CD4-positive, alpha-beta T cell (primary cell): ENCODE data around the gene EGFR. TPM values are rescaled to one million over a fixed set of nuclear protein-coding genes. Genes with fewer than 3 reads are reported as not detected.

Experiments
- ATAC-seq: fragments of 200-7000 bp; cut with Tn5 transposase; one replicate; pipeline ENCODE4 v1.10.0; 2022; ENCODE audit warnings: mild to moderate bottlenecking; ENCODE audit not compliant: poor library complexity
- CTCF ChIA-PET: fragments of 350-600 bp; sonication (Branson Sonifier 250); formaldehyde crosslinking; loops from one replicate; lab custom pipeline; 2021; ENCODE audit warnings: antibody characterized with exemption, inconsistent platforms; lab: Charles Lee
- POLR2A ChIA-PET: fragments of 350-600 bp; sonication (Branson Sonifier 250); formaldehyde crosslinking; loops from one replicate; lab custom pipeline; 2021; ENCODE audit warnings: antibody characterized with exemption, inconsistent platforms; lab: Charles Lee
- DNase-seq, 14 experiments: peaks; one replicate each; pipeline ENCODE4 v3.0.0-alpha.2; 2013 to 2020; ENCODE audit warnings: mixed read lengths in 2 of 14
- H3K27ac ChIP-seq, 2 donors: one replicate each; pipeline versions ENCODE4 v1.5.1 to v1.7.0; 2013; ENCODE audit warnings: low read length in 2 of 2, low read depth in 1 of 2, mild to moderate bottlenecking in 1 of 2
- H3K27me3 ChIP-seq, 2 experiments: 1 replicate in 1 of 2; 2 replicates in 1 of 2; pipeline versions ENCODE4 v1.6.1 to v1.7.0; 2013; ENCODE audit warnings: low read length in 2 of 2, control low read depth in 1 of 2, mild to moderate bottlenecking in 1 of 2, moderate library complexity in 1 of 2; ENCODE audit not compliant: insufficient read depth in 2 of 2, control insufficient read depth in 1 of 2
- H3K36me3 ChIP-seq: one replicate; pipeline ENCODE4 v1.6.1; 2013; ENCODE audit warnings: low read length, control low read depth; ENCODE audit not compliant: insufficient read depth
- H3K4me1 ChIP-seq: one replicate; pipeline ENCODE4 v1.6.1; 2013; ENCODE audit warnings: low read length, control low read depth; ENCODE audit not compliant: insufficient read depth
- H3K4me3 ChIP-seq: one replicate; pipeline ENCODE4 v1.5.1; 2013; ENCODE audit warnings: mild to moderate bottlenecking, low read length, moderate library complexity
- H3K9me3 ChIP-seq, 2 experiments: 1 replicate in 1 of 2; 2 replicates in 1 of 2; pipeline versions ENCODE4 v1.6.1 to v1.7.0; 2013; ENCODE audit warnings: low read length in 2 of 2, mild to moderate bottlenecking in 2 of 2, control low read depth in 1 of 2, moderate library complexity in 1 of 2; ENCODE audit not compliant: control insufficient read depth in 1 of 2, insufficient read depth in 1 of 2
- H3K27ac Mint-ChIP-seq: one replicate; pipeline ENCODE4 v1.8.0; 2020; ENCODE audit warnings: mixed read lengths
- H3K27me3 Mint-ChIP-seq: one replicate; pipeline ENCODE4 v1.8.0; 2021; ENCODE audit warnings: mixed read lengths
- H3K36me3 Mint-ChIP-seq: one replicate; pipeline ENCODE4 v1.8.0; 2021; ENCODE audit warnings: low read depth, mixed read lengths
- H3K4me1 Mint-ChIP-seq: one replicate; pipeline ENCODE4 v1.8.0; 2021; ENCODE audit warnings: low read depth, mixed read lengths
- H3K4me3 Mint-ChIP-seq: one replicate; pipeline ENCODE4 v1.8.0; 2020; ENCODE audit warnings: mild to moderate bottlenecking, mixed read lengths
- H3K9me3 Mint-ChIP-seq: one replicate; pipeline ENCODE4 v1.8.0; 2020; ENCODE audit warnings: mixed read lengths
- CTCF ChIP-seq: fragments of 200-600 bp; IDR thresholded peaks from one replicate; pipeline ENCODE4 v1.8.0; 2022; ENCODE audit warnings: antibody characterized with exemption, mild to moderate bottlenecking
- intact Hi-C, 2 experiments: fragments of 100-400 bp; cut with DNase I in 1 of 2; cut with micrococcal nuclease in 1 of 2; formaldehyde crosslinking; loops; one replicate each; pipeline versions ENCODE4 v1.15.1 to v1.9.0; 2023 to 2025; cut with DNase I, micrococcal nuclease
- total RNA-seq, 174 experiments: library from RNA in 2 of 174; stranded (reverse) in 2 of 174; gene quantifications; one replicate each; pipeline ENCODE4 v1.2.3 and lab custom pipeline; 2021 to 2026

The EGFR gene
- total RNA-seq, 2 experiments from 2014 or later: not detected

DNA sequence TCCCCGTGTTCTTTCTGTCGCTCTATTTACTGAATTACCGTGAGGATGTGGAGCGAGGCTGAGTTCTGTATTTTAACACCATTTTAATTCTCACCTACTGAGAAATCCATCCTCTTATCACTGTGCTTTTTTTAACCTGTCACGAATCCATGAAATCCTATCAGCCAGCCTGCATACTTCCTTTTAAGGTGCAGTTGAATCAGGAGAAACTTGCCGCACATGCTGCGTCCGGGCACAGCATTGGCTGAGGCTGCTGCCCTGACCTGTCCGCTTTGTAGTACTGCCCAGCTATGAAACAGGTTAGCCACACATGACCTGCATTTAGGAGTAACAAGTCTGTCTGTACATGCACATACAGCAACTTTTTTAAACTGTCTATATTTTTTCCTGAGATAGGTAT is 82.5 kb downstream of the EGFR start:
- Mint-ChIP-seq H3K4me1 (peaks cover 8% of the 10 kb centered on the region), H3K9me3 (no peaks in the 10 kb centered on the region), H3K36me3 (no peaks in the 10 kb centered on the region), H3K27me3 (peaks cover 53% of the 10 kb centered on the region), H3K27ac (no peak overlapping the region), H3K4me3 (no peak overlapping the region)
- Histone ChIP-seq H3K9me3 (no peaks in the 10 kb centered on the region), H3K4me1 (no peaks in the 10 kb centered on the region), H3K4me3 (no peak overlapping the region), H3K36me3 (no peaks in the 10 kb centered on the region), H3K27ac (no peak overlapping the region), H3K27me3 (peaks cover 4 to 12% of the 10 kb centered on the region in 2 experiments)
- intact Hi-C loops: no loop called here
- no peak for ATAC-seq
- TF ChIP-seq CTCF: no peak
- POLR2A ChIA-PET: no interaction called here
- DNase-seq: no peak
- CTCF ChIA-PET: no interaction called here

DNA sequence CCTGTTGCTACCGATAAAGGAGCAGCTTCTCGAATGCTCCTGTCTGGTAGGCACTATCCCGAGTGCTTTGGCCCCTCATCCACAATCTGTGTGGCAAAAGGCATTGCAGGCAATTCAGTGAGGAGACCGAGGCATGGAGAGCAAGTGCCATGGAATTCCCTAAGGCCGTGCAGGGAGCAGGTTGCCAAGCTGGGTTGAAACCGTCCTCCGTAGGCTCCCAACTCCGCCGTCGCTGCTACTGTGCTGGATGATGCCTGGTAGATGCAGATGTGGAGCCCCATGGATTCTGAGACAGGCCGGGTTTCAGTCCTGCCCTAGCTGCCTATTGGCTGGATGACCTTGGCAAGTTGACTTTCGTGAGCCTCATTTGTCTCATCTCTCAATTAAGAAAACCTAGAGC is 85.3 kb downstream of the EGFR start:
- Histone ChIP-seq H3K27ac (no peak overlapping the region), H3K27me3 (peaks cover 0 to 6% of the 10 kb centered on the region in 2 experiments), H3K4me3 (no peak overlapping the region), H3K36me3 (no peaks in the 10 kb centered on the region), H3K9me3 (no peaks in the 10 kb centered on the region), H3K4me1 (no peaks in the 10 kb centered on the region)
- DNase-seq (no peak), ATAC-seq (no peak)
- H3K27ac Mint-ChIP-seq: no peak overlapping the region
- CTCF ChIA-PET: no interaction called here
- POLR2A ChIA-PET: no interaction called here
- H3K27me3 Mint-ChIP-seq: peaks cover 69% of the 10 kb centered on the region
- H3K36me3 Mint-ChIP-seq: no peaks in the 10 kb centered on the region
- intact Hi-C loops: no loop called here
- H3K9me3 Mint-ChIP-seq: no peaks in the 10 kb centered on the region
- peaks cover 8% of the 10 kb centered on the region for H3K4me1 Mint-ChIP-seq
- no peak overlapping the region for H3K4me3 Mint-ChIP-seq
- no peak for TF ChIP-seq CTCF

DNA sequence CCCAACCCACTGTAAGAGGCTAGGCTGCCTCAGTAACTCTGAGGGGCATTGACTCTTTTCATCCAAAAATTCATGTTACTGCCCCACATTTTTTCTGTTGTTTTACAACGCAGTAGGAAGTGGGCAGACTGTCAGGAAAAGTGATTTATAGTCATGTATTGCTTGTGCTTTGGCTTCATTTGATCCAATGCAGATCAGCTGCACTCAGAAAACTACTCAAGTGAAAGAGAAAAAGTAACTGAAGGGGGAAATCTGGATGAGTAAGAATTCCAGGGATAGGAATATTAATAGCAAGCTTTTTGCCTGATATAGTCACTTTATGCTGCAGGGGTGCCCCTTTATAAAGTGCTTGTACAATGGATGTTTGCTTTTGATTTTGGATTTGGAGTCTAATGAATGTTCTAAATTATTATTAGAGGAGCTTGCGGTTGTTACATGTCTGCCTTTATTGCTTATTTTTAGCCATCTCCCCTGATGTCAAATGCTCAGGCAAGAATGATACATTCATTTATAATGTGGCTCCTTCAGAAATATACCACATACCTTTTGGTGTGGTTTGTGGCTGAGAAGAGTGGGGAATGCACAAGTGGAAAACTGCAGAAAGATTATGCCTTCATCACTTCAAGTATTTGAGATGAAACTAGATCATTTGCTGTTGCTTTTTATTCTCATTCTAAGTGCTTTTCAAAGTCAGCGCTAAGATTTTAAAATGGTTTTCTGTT is 86.1 kb downstream of the EGFR start:
- no peaks in the 10 kb centered on the region for H3K36me3 Mint-ChIP-seq
- no peak overlapping the region for H3K27ac ChIP-seq
- CTCF ChIA-PET: no interaction called here
- TF ChIP-seq CTCF: no peak
- intact Hi-C loops: no loop called here
- no peak for DNase-seq
- H3K4me3 Mint-ChIP-seq: no peak overlapping the region
- no peaks in the 10 kb centered on the region for H3K4me1 ChIP-seq
- no peak for ATAC-seq
- H3K36me3 ChIP-seq: no peaks in the 10 kb centered on the region
- H3K27me3 ChIP-seq: peaks cover 0 to 6% of the 10 kb centered on the region in 2 experiments
- peaks cover 8% of the 10 kb centered on the region for H3K4me1 Mint-ChIP-seq
- H3K4me3 ChIP-seq: no peak overlapping the region
- H3K9me3 Mint-ChIP-seq: no peaks in the 10 kb centered on the region
- POLR2A ChIA-PET: no interaction called here
- H3K27ac Mint-ChIP-seq: no peak overlapping the region
- no peaks in the 10 kb centered on the region for H3K9me3 ChIP-seq
- peaks cover 73% of the 10 kb centered on the region for H3K27me3 Mint-ChIP-seq
